Measurements from ENCODE around the gene RANBP3.
"Not testable (repeated sequence)": the region's sequence is repeated elsewhere in the genome, so short reads cannot be mapped to it uniquely, and the experiment has no call there.

RANBP3 gene

GRCh38 chr19:5977785-5978605, at the start of gene RANBP3:
TSS of gene RANBP3 (minus strand) at chr19:5978140. CDS start at chr19:5978082, 58 bp downstream.
- peak; percentile 99 for DNase-seq

DNA sequence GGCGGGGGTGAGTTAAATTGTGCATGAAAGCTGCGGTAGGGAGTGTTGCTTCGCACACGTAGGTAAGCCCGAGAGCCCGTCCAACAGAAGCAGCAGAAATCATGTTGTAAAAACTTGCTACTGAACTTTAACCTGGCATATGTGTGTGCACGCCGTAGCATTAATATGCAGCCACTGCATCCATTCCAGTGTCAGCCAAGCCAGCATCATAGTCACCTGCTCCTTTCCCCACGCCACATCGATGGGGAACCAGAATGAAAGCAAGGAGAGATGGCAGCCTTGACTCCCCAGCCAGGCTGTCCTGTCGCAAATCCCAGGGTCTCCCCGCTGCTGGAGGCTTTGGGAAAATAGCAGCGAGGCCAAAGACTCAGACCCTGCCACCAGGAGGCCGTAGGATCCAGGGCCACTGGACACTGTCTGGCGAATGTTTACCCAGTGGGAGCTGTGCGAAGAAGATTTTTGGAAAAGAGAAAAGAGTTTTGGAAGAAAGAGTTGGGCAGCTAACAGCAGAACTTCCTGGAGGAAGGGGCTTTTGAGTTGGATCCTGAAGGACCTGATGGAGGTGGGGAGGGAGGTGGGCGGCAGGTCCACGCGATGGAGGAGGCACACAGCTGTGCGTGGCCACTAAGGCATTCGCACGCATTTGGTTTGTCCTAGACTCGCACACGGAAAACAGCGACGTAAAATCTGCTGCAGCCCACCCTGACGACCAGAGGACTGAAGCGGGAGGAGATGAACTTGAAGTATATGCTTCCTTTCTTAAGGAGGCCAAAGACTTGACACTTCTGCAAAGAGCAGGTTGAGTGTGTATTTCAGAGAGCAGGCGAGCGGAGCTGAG, 48.7 kb upstream of the RANBP3 start:
- no peak for DNase-seq

DNA sequence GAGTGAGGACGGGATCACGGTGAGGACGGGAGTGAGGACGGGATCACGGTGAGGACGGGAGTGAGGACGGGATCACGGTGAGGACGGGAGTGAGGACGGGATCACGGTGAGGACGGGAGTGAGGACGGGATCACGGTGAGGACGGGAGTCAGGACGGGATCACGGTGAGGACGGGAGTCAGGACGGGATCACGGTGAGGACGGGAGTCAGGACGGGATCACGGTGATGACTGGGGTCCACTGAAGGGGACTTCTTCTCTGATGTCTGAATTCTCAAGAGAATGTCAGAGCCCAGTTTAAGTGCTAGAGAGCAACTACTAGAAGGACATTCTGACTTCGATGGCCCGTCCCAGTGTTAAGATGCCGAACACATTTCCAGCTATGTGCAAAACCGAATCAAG, 46.8 kb upstream of the RANBP3 start:
- not testable (repeated sequence) for DNase-seq

DNA sequence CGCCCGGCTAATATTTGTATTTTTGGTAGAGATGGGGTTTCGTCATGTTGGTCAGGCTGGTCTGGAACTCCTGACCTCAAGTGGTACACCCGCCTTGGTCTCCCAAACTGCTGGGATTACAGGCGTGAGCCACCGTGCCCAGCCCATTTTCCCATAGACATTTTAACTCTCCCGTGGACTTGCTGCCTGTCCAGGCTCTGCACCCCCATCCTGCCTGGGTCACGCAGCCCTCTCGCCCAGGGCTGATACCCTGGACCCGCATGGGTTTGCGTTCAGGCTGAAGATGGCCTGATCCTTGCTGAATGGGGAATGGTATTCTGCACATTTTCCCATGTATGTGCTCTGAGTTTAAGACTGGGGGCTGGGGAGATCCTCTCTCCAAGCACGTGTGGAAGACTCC, 46.0 kb upstream of the RANBP3 start:
- no peak for DNase-seq

DNA sequence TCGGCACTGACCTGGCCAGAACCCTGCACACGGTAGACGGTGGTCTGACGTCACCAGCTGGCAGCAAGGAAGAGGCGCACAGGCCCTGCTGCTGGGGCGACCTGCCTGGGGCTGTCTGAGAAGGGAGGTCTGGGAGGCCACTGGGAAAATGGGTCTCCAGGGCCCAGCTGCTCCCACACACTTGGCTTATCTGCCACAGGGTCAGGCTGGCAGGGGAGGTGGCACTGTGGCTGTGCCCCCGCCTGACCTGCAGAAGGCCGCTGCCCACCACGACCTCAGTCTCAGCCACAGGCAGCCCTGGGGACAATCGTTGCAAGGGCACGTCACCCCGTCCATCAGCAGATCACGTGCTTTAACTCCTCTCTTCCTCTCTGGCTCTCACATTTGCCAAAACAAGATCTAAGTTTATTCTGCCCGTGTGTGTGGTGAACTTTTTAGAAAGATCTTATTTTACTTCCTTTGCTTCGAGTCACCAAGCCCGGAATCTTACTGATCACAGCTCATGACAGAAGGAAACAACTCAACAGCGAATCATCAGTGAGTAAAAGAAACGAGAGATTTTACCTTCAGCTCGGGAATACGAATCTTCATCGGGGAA, 45.2 kb upstream of the RANBP3 start:
- DNase-seq = no peak

GRCh38 chr19:6022570-6023064, 44.7 kb upstream of the RANBP3 start:
- DNase-seq = no peak

GRCh38 chr19:6021878-6022569, 44.1 kb upstream of the RANBP3 start:
- peak; percentile 38 for DNase-seq

DNA sequence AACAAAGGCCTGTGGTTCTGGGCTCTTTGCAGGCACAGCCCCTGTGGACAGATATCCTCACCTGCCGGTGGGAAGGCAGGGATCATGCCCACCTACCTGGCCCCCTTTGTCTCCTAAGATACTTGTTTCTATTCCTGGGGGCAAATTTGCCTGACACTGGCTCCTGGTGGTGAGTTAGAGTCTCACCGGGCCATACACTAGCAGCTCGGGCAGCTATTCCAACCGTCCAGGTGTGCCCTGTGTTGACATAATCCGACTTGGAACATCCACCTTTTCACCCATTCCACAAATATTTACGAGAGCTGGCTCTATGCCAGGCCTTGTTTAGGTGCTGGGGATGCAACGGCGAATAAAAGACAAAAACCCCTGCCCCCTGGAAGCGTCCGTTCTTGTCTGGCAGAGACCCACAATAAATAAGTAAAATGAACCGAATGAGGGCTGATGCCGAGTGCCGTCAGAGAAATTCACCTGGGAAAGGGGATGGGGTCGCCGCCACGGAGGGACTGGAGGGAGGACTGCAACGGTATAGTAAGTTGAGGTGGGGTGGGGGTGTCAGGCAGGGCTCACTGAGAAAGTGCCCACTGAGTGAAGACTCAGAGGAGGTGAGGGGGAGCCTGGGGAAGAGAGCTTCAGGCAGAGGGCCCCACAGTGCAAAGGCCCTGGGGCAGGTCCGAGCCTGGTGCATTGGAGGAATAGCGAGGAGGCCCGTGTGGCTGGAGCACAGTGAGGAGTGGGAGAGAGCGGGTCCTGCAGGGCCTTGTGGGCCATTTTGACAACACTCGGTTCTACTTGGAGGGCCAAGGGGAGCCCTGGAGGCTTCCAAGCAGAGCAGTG, 43.2 kb upstream of the RANBP3 start:
- no peak for DNase-seq

- no peak for DNase-seq
Observed at GRCh38 chr19:6020166-6020882, 42.4 kb upstream of the RANBP3 start.

- DNase-seq = no peak
Observed at GRCh38 chr19:6018786-6019185, 40.8 kb upstream of the RANBP3 start.

DNA sequence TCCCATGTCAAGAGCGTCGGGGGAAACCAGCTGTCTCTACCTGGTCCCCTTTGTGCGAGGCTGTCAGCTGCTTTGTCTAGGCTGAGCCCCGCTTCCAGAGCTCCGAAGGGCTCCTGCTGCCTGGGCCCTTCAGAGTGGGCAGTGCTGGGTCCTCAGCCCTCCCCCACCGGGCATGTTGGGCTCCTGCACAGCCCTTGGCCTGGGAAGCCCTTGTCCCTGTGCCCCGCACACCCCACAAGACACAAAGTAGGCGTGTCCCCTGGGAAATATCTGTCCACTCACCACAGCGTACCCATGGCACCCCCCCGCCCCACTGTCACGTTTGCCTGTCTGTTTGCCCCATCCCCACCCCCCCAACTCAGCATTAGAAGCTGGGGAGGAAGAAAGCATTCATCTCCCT, 39.6 kb upstream of the RANBP3 start:
- DNase-seq = no peak

- DNase-seq = no peak
Observed at GRCh38 chr19:6015841-6016545, 38.1 kb upstream of the RANBP3 start.

GRCh38 chr19:6014551-6015135, 36.7 kb upstream of the RANBP3 start:
- DNase-seq = no peak

GRCh38 chr19:6012426-6013170, 34.7 kb upstream of the RANBP3 start:
- no peak for DNase-seq

DNA sequence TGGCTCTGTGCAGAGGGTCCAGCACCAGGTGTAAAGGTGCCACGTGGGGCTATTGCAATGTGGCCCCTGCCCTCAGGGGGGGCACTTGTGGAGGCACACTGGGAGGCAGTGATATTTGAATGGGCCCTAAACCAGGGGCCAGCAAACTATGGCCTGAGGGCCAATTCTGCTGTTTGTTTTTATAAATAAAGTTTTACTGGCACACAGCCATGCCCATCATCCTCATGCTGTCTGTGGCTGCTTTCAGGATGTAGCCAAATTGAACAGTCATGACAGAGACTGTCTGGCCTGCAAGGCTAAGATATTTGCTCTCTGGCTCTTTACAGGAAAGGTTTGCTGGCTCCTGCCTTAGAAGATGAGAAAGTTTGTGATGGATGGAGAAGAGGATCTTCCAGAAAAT, 33.9 kb upstream of the RANBP3 start:
- no peak for DNase-seq

DNA sequence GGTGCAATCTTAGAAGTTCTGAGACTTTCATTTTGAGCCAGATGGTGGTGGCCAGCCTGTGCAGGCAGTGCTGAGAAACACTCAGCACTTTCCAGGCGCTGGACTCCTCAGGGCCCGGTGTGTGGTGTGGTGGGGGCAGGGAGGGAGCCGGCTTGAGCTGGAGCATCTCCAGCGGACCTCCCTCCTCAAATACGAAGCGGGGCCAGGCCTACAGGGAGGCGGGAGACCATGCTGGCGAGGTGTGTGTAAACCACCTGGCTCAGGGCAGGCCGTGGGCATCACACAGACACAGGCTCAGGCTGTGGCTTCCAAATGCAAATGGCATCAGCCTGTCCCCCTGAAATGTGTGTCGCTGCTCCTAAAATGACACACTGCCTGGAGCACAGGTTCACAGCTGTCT, 33.3 kb upstream of the RANBP3 start:
- no peak for DNase-seq

DNA sequence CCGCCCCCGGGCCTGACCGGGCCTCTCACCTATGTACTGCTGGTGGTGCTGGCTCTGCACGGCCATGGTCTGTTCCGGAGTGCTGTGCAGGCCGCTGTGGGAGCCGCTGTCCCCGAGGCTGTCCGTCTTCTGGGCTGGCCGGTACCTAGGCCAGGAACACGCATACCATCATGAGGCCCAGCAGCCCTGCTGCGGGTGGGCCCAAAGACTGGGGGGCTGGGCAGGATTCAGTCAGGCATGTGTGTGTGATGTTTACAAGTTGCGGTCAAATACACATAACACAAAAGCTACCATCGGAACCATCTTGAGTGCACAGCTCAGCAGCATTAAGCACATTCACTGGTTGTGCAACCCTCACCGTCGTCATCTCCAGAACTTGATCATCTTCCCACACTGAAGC, 32.2 kb upstream of the RANBP3 start:
- DNase-seq = no peak

GRCh38 chr19:6007866-6008265, 29.9 kb upstream of the RANBP3 start:
- DNase-seq = no peak

DNA sequence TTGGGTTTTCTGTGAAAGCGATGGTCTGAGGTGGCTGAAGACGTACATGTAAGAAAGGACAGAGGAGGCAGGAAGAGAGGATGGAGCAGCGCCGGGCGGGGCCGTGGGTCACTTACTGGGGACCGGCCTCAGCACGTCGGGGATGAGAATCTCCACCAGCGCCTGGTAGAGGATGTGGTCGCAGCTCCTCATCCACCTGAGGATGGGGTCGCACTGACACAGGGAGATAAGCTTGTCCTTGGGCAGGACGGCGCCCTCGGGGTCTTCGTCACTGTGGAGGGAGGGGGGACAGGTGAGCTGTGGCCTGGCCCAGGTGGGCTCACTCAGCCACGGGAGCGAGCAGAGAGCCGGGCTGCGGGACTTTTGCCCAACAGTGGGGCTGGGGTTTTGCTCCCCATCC, 29.0 kb upstream of the RANBP3 start:
- DNase-seq = no peak

All from NK-92 treated with Interleukin-12 subunit alpha and Interleukin-12 subunit beta, amount 100 ng/mL, for 24 hours (cell line).